HG03442 (cell line): ENCODE data around the gene LMNA.

Experiments
- ATAC-seq: cut with Tn5 transposase; IDR thresholded peaks from one replicate; pipeline ENCODE4 v1.9.1; 2021; ENCODE audit warnings: mild to moderate bottlenecking, moderate library complexity; ENCODE audit not compliant: unreplicated experiment

LMNA gene

GRCh38 chr1:156081180-156081916 lies 33.2 kb upstream of the LMNA start:
- no peak for ATAC-seq

DNA sequence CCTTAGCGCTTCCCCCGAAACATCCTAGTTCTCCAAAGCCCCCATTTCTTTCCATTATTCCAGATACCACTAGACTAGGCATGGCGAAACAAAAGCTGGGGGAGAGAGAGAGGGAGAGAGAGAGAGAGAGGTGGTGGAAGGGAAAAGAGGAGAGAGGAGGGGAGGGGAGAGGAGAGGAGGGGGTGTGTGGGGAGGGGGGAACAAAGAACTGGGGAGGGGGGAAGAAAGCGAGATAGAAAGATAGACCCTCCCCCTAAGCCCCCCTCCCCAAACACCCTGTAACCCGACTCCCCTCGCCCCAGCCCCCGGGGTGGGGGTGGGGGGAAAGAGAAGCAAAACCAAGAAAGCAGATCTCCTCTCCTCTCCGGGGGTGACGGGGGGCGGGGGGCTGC lies 32.6 kb upstream of the LMNA start:
- ATAC-seq = no peak

- no peak for ATAC-seq
Measured at GRCh38 chr1:156082309-156083091, 32.0 kb upstream of the LMNA start, which contains the start of gene MEX3A. TSS of gene MEX3A (minus strand) at chr1:156082465. CDS start at chr1:156081998, 467 bp downstream.

GRCh38 chr1:156083800-156084790 lies 30.4 kb upstream of the LMNA start:
- ATAC-seq = no peak

DNA sequence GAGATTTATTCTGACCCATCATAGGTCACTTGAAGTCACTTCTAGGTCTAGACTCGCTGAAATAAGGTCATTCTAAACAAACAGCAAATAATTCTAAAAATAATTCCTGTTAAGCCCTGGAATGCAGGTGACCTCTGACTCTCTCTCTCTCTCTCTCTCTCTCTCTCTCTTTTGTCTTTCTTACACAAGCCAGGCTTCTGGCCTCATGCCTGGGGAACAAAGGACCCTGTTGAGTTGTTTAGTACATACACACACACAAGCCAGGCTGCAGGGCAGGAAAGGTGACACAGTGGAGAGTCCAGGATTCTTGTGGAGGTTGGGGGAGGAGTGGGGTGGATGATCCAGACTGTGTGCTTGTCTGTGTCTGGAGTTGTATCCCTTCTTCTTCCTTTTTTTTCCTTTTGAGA lies 28.3 kb upstream of the LMNA start:
- ATAC-seq = no peak

DNA sequence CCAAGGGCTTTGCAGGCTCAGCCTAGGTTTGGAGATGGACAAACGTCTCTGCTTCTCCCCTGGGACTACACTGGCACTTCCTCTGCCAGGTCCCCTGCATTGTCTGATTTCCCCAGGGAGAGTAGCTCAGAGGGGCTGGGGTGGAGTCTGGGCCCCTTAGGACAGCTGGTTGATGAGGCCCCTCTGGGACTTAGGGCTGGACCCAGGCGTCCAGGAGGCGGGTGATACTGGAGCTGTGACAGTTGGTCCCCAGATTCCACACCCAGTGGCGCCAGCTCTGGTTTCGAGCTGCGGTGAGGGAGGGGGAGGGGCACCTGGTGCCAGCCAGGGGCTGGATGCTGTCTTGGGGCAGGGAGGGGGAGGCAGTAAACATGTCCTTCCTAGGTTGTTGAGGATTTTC lies 24.8 kb upstream of the LMNA start:
- no peak for ATAC-seq

- no peak for ATAC-seq
Measured at GRCh38 chr1:156090138-156090839, 24.2 kb upstream of the LMNA start.

DNA sequence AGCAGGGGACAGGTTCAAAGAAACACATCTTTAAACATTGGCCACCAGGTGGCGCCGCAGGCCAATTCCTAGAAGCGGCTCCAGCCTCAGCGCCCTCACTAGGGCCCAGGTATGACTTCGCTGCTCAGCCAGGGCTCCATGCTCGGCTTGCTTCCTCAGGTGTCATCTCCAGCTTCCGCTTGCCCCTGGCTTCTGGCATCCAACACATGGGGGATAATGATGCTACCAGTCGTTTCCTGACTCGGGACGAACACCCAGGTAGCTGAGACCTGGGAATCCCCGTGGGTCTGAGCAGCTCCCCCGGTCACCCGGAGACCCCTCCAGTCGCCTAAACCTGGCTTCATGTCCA lies 23.7 kb upstream of the LMNA start:
- no peak for ATAC-seq

DNA sequence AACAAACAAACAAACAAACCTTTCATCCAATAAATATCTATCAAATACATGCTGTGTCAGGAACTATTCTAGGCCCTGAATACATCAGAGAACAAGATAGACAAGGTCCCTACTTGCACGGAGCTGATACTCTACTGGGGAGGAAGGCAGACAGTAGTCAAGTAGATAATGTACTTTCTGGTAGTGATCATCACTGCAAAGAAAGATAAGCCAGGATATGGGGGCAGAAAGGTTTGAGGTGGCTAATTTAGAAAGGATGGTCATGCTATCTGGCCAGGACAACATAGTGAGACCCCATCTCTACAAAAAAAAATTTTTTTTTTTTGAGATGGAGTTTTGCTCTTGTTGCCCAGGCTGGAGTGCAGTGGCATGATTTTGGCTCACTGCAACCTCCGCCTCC lies 22.9 kb upstream of the LMNA start:
- ATAC-seq = no peak

GRCh38 chr1:156095906-156096508 lies 18.5 kb upstream of the LMNA start:
- ATAC-seq = no peak

DNA sequence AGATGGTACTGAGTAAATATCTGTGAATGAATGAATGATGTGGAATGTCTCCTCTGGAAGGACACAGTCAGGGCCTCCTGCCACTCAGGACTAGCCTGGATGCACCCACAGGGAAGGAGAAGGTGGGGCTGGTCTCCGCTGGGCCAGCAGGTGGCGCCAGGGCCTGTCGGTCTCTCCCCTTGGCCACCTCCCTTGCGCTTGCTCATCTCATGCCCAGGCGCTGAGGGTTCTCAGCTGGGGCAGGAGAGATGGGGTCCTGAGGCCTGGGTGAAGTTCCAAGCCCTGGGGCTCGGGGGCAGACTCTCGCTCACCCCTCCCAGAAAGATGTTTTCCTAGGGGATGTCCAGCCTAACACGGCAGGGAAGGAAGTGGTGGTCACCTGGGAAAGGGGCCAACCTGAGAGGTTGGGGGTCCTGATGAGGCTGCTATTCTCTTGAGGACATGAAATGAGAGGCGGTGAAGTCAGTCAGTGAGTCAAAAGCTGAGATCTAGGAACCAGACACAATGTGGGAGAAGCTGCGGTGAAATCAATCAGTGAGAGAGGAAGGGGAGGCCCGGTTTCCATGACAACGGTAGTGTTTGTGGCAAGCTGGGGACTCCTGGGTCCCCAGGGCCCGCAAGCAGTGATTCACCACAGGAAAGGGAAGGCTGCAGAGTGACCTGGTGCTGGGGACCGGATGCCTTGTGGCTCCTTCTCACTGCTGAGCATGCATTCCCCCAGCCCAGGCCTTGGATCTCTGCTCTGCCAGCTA lies 17.7 kb upstream of the LMNA start:
- peak; percentile 59 for ATAC-seq

DNA sequence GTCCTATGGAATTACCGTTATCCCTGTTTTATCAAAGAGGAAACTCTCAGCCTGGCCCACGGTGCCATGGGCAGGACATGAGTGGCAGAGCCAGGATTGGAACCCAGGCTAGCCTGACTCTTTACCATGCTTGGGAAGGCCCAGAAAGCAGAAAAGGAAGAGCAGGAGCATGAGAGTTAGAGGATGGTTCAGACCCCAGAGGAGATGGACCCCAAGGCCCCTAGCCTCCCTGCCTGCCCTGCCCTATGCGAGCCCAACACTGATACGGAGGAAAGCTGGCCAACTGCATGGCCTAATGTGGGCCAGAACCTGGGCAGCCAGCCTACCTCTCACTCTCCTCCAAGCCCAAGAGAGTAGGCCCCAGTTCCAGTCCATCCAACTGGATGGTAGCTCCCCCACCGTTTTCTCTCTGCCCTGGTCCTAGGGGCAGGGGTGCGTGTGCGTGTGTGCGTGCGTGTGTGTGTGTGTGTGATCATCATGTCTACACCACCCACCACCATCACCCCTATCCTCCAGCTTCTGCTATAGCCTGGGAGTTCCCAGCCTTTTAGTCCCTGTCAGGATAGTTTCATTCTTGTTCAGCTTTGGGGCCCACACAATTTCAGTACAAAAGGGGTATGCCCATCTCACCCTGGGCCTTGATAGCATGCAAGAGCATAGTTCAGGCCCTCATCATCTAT lies 16.9 kb upstream of the LMNA start:
- ATAC-seq = no peak

GRCh38 chr1:156098784-156099183 lies 15.7 kb upstream of the LMNA start:
- ATAC-seq = no peak

DNA sequence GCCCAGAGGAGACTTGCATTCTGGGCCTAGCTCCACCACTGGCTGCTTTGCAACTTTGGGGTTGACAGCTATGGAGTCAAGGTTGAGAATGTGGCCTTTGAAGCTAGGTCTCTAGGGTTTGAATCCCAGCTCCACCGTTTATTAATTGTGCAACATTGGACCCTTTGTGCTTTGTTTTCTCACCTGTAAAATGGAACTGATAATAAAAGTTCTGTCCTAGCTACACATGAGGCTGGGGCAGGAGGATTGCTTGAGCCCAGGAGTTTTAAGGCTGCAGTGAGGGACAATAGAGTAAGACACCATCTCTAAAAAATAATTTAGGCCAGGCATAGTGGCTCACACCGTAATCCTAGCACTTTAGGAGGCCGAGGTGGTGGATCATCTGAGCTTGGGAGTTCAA lies 15.2 kb upstream of the LMNA start:
- no peak for ATAC-seq

- ATAC-seq = no peak
Measured at GRCh38 chr1:156100205-156100995, 14.1 kb upstream of the LMNA start.

DNA sequence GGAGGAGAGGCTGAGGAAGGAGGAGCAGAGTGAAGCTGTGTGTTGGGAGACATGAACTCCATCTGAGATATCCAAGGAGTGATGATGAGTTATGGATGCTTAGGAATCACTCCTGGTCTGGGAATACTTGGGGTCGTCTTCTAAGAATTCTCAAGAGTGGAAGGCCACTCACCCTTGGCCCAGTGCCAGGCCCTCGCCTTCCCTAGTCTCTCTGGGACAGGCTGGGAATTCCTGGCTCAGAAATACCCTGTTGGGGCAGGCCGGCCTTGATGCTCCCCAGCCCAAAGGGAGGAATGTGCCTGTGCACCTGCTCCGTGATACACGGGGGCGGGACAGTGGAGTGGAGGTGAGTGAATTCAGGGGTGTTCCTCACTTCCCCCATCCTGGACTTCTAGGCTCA lies 12.6 kb upstream of the LMNA start:
- ATAC-seq = no peak

GRCh38 chr1:156102633-156103511 lies 11.6 kb upstream of the LMNA start:
- ATAC-seq = no peak
